Measurements from ENCODE around the gene TRABD.

The TRABD gene

DNA sequence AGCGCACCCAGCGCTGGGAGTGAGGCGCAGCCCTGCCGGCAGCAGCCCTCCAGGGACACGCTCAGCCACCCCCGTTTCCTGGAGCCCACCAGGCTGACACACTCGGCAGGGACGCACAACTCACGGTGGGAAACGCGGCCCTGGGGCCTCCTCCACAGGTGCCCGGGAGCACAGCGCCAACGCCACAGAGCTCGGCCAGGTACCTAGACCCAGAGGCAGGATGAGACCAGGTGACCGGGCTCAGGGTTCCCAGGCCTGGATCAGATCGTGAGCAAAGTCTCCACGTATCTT, 41.1 kb downstream of the TRABD start:
- H3K9ac ChIP-seq: no peak overlapping the region
- no peaks in the 10 kb centered on the region for H3K36me3 ChIP-seq (ENCODE audit: insufficient read depth)
- H3K27ac ChIP-seq: no peak overlapping the region
- no peaks in the 10 kb centered on the region for H4K20me1 ChIP-seq (ENCODE audit: insufficient read depth)
- no peaks in the 10 kb centered on the region for H3K79me2 ChIP-seq (ENCODE audit: insufficient read depth, low read depth)
- no peak overlapping the region for H3K4me2 ChIP-seq
- H3K4me1 ChIP-seq (ENCODE audit: low read depth, poor library complexity, severe bottlenecking): no peaks in the 10 kb centered on the region
- no peak overlapping the region for H2AFZ ChIP-seq (ENCODE audit: low read depth)
- TF ChIP-seq, protein P1, sequence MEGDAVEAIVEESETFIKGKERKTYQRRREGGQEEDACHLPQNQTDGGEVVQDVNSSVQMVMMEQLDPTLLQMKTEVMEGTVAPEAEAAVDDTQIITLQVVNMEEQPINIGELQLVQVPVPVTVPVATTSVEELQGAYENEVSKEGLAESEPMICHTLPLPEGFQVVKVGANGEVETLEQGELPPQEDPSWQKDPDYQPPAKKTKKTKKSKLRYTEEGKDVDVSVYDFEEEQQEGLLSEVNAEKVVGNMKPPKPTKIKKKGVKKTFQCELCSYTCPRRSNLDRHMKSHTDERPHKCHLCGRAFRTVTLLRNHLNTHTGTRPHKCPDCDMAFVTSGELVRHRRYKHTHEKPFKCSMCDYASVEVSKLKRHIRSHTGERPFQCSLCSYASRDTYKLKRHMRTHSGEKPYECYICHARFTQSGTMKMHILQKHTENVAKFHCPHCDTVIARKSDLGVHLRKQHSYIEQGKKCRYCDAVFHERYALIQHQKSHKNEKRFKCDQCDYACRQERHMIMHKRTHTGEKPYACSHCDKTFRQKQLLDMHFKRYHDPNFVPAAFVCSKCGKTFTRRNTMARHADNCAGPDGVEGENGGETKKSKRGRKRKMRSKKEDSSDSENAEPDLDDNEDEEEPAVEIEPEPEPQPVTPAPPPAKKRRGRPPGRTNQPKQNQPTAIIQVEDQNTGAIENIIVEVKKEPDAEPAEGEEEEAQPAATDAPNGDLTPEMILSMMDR (conservative IDR thresholded peaks at IDR 0.05; ENCODE audit: low read depth, low read length): no peak
- H3K27me3 ChIP-seq (ENCODE audit: insufficient read depth, low read depth): no peaks in the 10 kb centered on the region
- H3K4me3 ChIP-seq (IDR thresholded peaks at IDR 0.05; ENCODE audit: insufficient read depth, low read depth, low read length): no peak overlapping the region

DNA sequence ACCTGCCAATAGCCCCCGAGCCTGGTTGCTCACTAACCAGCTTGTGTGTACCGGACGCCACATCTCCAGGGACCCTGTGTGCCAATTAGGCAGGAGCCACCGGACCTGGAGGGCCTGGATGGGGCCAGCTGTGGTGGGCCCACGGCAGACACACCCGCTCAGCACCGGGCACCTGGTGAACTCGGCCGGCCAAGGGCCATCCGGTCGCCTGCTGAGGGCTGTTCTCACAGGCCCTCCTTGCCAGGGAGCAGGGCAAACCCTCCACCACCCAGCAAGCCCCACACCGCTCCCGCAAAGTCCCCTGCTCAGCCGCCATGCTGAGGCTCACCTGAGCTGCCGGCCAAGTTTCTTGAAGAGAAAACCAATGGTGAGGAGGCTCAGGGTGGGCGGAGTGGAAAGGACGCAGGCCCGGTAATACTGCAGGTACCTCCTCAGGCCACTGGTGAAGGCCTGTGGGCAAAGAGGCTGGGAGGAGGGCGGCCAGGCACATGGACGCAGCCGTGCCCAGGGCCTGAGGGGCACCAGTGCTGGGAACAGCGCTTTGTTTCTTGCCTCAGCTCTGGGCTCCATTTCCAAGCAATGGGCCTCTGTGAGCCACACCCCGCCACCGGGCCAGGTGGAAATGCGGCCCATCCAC, 42.0 kb downstream of the TRABD start:
- TF ChIP-seq, protein P1 (conservative IDR thresholded peaks at IDR 0.05; ENCODE audit: low read depth, low read length): no peak
- Histone ChIP-seq H3K4me1 (ENCODE audit: low read depth, poor library complexity, severe bottlenecking) (no peaks in the 10 kb centered on the region), H3K4me2 (no peak overlapping the region), H3K27me3 (ENCODE audit: insufficient read depth, low read depth) (no peaks in the 10 kb centered on the region), H3K36me3 (ENCODE audit: insufficient read depth) (no peaks in the 10 kb centered on the region), H3K9ac (no peak overlapping the region), H3K4me3 (IDR thresholded peaks at IDR 0.05; ENCODE audit: insufficient read depth, low read depth, low read length) (no peak overlapping the region), H3K79me2 (ENCODE audit: insufficient read depth, low read depth) (no peaks in the 10 kb centered on the region), H3K27ac (no peak overlapping the region), H4K20me1 (ENCODE audit: insufficient read depth) (no peaks in the 10 kb centered on the region), H2AFZ (ENCODE audit: low read depth) (no peak overlapping the region)

DNA sequence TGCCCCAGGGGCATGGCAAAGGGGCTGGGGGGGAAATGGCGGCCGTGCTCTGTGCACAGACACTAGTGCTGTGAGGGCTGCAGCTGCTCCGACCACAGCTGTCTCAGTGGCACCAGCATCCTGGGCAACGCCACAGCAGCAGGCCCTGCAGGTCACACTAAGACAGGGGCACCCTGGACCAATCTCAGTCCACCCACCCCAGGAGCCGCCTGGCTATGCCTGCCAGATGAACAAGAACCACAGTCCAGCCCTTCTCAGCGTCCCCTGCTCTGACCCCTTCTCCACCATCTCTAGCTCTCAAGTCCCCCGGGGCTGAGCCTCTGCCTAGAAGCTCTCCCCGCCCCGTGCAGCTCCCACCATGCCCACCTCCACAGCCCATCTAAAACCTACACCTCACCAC, 42.7 kb downstream of the TRABD start:
- no peak overlapping the region for H3K4me2 ChIP-seq
- H3K4me3 ChIP-seq (IDR thresholded peaks at IDR 0.05; ENCODE audit: insufficient read depth, low read depth, low read length): no peak overlapping the region
- H3K27me3 ChIP-seq (ENCODE audit: insufficient read depth, low read depth): no peaks in the 10 kb centered on the region
- H3K79me2 ChIP-seq (ENCODE audit: insufficient read depth, low read depth): no peaks in the 10 kb centered on the region
- H3K27ac ChIP-seq: no peak overlapping the region
- H3K36me3 ChIP-seq (ENCODE audit: insufficient read depth): no peaks in the 10 kb centered on the region
- H4K20me1 ChIP-seq (ENCODE audit: insufficient read depth): no peaks in the 10 kb centered on the region
- no peaks in the 10 kb centered on the region for H3K4me1 ChIP-seq (ENCODE audit: low read depth, poor library complexity, severe bottlenecking)
- TF ChIP-seq, protein P1 (conservative IDR thresholded peaks at IDR 0.05; ENCODE audit: low read depth, low read length): no peak
- no peak overlapping the region for H3K9ac ChIP-seq
- H2AFZ ChIP-seq (ENCODE audit: low read depth): no peak overlapping the region

DNA sequence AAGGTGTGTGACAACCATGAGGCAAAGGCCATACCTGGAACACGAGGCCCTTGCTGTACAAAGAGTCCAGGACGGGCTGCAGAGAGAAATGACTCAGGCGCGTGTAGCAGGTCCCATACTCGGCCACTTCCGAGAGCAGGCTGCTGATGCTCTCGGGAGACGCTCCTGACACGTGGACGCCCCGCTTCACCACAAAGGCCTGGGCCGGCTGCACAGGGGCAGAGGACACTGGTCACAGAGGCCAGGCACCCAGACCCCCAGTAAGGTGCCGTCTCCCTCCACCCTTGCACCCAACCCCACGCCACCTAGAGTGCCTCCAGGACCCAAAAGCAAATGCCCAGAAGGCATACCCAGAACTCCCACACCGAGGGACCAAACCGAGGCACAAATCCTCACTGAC, 43.7 kb downstream of the TRABD start:
- Histone ChIP-seq H4K20me1 (ENCODE audit: insufficient read depth) (no peaks in the 10 kb centered on the region), H3K27ac (no peak overlapping the region), H3K79me2 (ENCODE audit: insufficient read depth, low read depth) (no peaks in the 10 kb centered on the region), H3K9ac (no peak overlapping the region), H3K4me3 (IDR thresholded peaks at IDR 0.05; ENCODE audit: insufficient read depth, low read depth, low read length) (no peak overlapping the region), H3K27me3 (ENCODE audit: insufficient read depth, low read depth) (no peaks in the 10 kb centered on the region), H3K4me2 (no peak overlapping the region), H2AFZ (ENCODE audit: low read depth) (no peak overlapping the region), H3K4me1 (ENCODE audit: low read depth, poor library complexity, severe bottlenecking) (no peaks in the 10 kb centered on the region), H3K36me3 (ENCODE audit: insufficient read depth) (no peaks in the 10 kb centered on the region)
- TF ChIP-seq, protein P1 (conservative IDR thresholded peaks at IDR 0.05; ENCODE audit: low read depth, low read length): no peak
